ENCODE results near the gene FOXRED2.

The FOXRED2 gene

DNA sequence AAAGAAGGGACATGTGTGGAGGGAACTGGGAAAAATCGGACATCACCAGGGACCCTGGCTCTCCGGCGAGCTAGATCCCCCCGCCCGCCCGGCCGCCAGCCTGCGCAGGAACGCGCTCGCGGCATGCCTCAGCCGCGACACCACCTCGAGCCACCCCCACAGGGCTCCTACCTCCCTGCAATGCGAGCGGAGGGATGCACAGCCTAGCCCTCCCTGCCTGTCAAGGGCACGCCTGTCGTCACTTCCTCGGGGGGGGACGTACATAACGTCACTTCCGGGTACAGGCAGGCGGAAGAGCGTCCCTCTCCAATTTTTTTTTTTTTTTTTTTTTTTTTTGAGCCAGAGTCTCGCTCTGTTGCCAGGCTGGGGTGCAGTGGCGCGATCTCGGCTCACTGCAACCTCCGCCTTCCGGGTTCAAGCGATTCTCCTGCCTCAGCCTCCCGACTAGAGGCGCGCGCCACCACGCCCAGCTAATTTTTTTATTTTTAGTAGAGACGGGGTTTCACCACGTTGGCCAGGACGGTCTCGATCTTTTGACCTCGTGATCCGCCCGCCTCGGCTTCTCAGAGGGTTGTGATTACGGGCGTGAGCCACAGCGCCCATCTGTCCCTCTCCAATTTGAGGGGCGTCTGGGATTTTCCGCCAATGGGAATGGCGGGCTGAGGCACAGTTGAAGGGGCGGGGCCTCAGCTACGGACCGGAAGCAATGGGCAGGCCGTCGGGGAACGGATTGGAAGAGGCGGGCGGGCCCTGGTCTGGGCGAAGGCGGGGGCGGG is 25.3 kb downstream of the FOXRED2 start, which contains the start of gene TXN2:
TSS of gene TXN2 (minus strand) at position 248 of the 776 bp plus-strand sequence. CDS start 803 bp downstream, outside the sequence.
- DNase-seq (ENCODE audit: low spot score) = peak; percentile 98
- TF ChIP-seq, protein P1, sequence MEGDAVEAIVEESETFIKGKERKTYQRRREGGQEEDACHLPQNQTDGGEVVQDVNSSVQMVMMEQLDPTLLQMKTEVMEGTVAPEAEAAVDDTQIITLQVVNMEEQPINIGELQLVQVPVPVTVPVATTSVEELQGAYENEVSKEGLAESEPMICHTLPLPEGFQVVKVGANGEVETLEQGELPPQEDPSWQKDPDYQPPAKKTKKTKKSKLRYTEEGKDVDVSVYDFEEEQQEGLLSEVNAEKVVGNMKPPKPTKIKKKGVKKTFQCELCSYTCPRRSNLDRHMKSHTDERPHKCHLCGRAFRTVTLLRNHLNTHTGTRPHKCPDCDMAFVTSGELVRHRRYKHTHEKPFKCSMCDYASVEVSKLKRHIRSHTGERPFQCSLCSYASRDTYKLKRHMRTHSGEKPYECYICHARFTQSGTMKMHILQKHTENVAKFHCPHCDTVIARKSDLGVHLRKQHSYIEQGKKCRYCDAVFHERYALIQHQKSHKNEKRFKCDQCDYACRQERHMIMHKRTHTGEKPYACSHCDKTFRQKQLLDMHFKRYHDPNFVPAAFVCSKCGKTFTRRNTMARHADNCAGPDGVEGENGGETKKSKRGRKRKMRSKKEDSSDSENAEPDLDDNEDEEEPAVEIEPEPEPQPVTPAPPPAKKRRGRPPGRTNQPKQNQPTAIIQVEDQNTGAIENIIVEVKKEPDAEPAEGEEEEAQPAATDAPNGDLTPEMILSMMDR (IDR thresholded peaks at IDR 0.05) = no peak
- peak within 1 kb of the TSS; percentile 80 for H3K4me3 ChIP-seq
- H3K27ac ChIP-seq = peak within 1 kb of the TSS; percentile 96 to 99

DNA sequence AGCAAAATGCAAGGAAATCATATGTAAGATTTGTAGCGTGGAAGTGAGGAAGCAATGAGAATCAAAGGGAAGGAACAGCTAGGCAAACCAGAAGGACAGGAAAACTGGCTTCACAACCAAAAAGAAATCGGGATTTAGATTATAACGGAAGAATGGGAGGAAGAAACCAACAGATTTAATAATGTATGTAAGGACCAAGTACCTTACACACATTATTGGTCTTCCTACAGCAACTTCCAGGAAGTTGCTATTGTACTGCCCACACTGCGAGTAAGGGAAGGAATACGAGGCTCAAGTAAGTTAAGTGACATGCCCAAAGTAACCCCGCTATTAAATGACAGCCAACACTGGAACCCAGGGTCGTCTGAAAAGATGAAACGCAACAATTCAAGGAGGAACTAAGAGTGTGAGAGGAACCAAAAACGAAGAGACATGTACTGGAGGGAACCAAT is 25.9 kb downstream of the FOXRED2 start:
- Histone ChIP-seq H3K4me3 (peak overlapping the region; percentile 80), H3K27ac (peak overlapping the region; percentile 96 to 99)
- no peak for DNase-seq (ENCODE audit: low spot score)
- TF ChIP-seq, protein P1 (IDR thresholded peaks at IDR 0.05) = no peak

DNA sequence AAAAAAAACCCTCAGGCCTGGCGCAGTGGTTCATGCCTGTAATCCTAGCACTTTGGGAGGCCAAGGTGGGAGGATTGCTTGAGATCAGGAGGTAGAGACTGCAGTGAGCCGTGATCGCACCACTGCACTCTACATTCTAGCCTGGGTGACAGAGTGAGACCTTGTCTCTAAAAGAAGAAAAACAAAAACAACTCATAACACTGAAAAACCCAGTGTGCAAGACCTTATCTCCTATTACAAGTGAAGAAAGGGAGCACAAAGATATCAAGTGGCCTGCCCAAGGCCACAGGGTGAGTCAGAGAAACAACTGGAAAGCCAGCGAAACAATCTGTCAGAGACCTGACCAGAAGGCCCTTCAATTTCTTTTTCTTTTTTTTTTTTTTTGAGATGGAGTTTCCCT is 27.9 kb downstream of the FOXRED2 start:
- no peak overlapping the region for H3K27ac ChIP-seq
- no peak overlapping the region for H3K4me3 ChIP-seq
- no peak for DNase-seq (ENCODE audit: low spot score)
- TF ChIP-seq, protein P1 (IDR thresholded peaks at IDR 0.05) = no peak

DNA sequence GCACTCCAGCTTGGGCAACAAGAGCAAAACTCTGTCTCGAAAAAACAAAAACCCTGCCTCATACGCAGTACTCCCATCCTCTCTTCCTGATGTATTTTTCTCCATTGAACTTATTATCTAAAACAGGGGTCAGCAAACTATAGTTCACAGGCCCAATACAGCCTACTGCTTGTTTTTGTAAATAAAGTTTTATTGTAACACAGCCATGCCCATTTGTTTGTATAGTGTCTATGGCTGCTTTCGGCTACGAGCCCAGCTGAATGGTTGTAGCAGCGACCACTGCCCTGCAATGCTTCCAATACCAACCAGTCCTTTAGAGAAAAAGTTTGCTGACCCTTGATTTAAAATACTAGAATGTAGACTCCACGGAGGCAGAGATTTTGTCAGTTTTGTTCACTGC is 31.5 kb downstream of the FOXRED2 start:
- DNase-seq (ENCODE audit: low spot score) = no peak
- TF ChIP-seq, protein P1 (IDR thresholded peaks at IDR 0.05) = no peak
- Histone ChIP-seq H3K4me3 (no peak overlapping the region), H3K27ac (no peak overlapping the region)

DNA sequence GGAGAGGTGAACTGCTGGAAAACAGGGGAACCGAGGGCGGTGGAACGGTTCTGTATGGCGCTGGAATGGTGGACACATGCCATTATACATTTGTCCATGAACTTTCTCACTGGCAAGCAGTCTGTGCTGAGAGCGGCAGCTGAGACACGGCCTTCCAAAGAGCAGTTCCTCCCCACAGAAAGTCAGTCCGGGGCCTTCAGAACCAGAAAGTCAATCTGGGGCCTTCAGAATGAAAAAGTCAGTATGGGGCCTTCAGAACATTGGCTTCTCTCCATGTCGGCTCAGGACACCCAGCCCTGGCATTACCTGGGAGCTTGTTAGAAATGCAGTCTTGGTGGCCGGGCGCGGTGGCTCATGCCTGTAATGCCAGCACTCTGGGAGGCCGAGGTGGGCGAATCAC is 34.2 kb downstream of the FOXRED2 start:
- no peak for DNase-seq (ENCODE audit: low spot score)
- Histone ChIP-seq H3K4me3 (no peak overlapping the region), H3K27ac (peak overlapping the region in 1 of 2 donors; percentile 55)
- TF ChIP-seq, protein P1 (IDR thresholded peaks at IDR 0.05) = no peak

DNA sequence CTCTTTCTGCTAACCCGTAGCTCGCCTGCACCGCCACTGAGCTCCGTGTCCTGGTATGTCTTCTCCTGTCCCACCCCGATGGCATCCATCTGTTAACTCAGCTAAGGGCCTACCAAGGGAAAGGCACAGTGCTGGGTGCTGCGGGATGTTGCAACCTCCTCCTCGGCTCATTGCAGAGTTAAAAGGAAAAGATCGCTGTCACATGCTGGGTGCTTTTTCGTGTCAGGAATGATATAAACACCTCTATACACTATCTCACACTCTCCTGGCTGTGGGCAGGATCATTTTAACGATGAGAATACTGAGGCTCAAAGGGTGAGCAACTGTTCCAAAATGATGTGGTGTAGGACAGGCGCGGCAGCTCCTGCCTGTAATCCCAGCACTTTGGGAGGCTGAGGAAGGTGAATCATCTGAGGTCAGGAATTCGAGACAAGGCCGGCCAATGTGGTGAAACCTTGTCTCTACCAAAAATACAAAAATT is 35.5 kb downstream of the FOXRED2 start:
- Histone ChIP-seq H3K27ac (peak overlapping the region; percentile 24 to 80), H3K4me3 (peak overlapping the region; percentile 6)
- TF ChIP-seq, protein P1 (IDR thresholded peaks at IDR 0.05) = no peak
- no peak for DNase-seq (ENCODE audit: low spot score)

DNA sequence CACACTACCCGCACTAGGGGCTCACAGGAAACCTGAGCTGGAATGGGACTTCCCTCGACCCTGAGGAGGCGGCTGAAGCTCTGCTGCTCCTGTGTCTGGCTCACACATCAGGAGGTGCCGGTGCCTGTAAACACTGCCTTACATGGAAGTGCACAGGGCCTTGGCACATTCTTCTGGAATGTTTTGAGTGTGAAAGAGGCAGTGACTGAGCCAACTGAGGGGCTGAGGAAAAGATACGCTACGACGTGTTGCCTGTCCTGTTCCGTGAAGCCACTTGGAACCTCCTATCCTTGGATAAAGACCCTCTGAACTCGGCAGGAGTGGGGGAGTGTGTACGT is 35.9 kb downstream of the FOXRED2 start:
- Histone ChIP-seq H3K4me3 (peak overlapping the region; percentile 6), H3K27ac (peak overlapping the region; percentile 24 to 80)
- TF ChIP-seq, protein P1 (IDR thresholded peaks at IDR 0.05) = no peak
- DNase-seq (ENCODE audit: low spot score) = no peak

Measured in coronary artery (tissue), 2 donors.